ENCODE measurements around the gene PLCB1.

DNA sequence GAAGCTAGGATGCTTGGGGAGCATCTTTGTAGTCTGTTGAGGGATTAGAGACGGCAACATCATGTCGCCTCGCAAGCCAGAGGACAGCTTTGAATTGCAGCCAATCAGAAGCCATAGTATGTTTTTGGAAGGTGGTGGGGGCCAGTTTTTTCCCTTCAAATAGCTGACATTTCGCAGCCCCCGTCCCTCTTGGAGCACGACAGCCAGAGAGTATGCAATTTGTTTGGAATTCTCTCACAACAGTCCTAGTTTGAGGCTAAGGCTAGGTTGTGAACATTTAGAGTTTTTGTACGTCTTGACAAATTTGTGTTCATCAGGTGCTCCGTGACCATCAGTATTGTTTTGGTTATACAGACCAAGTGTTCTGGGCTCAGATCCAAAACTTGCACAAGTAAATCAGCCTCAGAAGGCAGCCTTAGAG lies 83.3 kb downstream of the PLCB1 start:
- TF ChIP-seq CTCF (conservative IDR thresholded peaks at IDR 0.05; ENCODE audit: low read depth, low read length) (no peak), BHLHE40 (IDR thresholded peaks at IDR 0.05; ENCODE audit: low read depth, low read length) (no peak), MAZ (IDR thresholded peaks at IDR 0.05; ENCODE audit: borderline replicate concordance, low read depth, low read length) (no peak), POLR2A (IDR thresholded peaks at IDR 0.05; ENCODE audit: low read depth, low read length) (no peak), RAD21 (IDR thresholded peaks at IDR 0.05; ENCODE audit: low read length) (no peak), SMC3 (IDR thresholded peaks at IDR 0.05; ENCODE audit: low read depth, low read length) (no peak), FOS (IDR thresholded peaks at IDR 0.05; ENCODE audit: low read depth, low read length) (no peak), CEBPB (IDR thresholded peaks at IDR 0.05; ENCODE audit: low read depth, low read length) (no peak), RFX5 (IDR thresholded peaks at IDR 0.05; ENCODE audit: low read depth, low read length) (no peak), MAFK (IDR thresholded peaks at IDR 0.05; ENCODE audit: low read depth, low read length) (no peak), RCOR1 (IDR thresholded peaks at IDR 0.05; ENCODE audit: insufficient replicate concordance, low read length) (no peak), USF2 (IDR thresholded peaks at IDR 0.05; ENCODE audit: low read depth, low read length) (no peak), MXI1 (IDR thresholded peaks at IDR 0.05; ENCODE audit: borderline replicate concordance, low read depth, low read length) (no peak), ELK1 (IDR thresholded peaks at IDR 0.05; ENCODE audit: borderline replicate concordance, low read depth, low read length) (no peak)
